ENCODE data around the gene GSC.
"Not testable (repeated sequence)": the region's sequence is repeated elsewhere in the genome, so short reads cannot be mapped to it uniquely, and the experiment has no call there.

GSC gene

GRCh38 chr14:94738097-94738496 is 31.8 kb downstream of the GSC start:
- no peak for DNase-seq

GRCh38 chr14:94728950-94729349 is 41.0 kb downstream of the GSC start:
- DNase-seq, result no peak

- DNase-seq, result not testable (repeated sequence)
These were observed 41.5 kb downstream of the GSC start for GRCh38 chr14:94728440-94728839.

- not testable (repeated sequence) for DNase-seq
These were observed 43.3 kb downstream of the GSC start for GRCh38 chr14:94726649-94727048.

GRCh38 chr14:94724993-94725392 is 44.9 kb downstream of the GSC start:
- no peak for DNase-seq

DNA sequence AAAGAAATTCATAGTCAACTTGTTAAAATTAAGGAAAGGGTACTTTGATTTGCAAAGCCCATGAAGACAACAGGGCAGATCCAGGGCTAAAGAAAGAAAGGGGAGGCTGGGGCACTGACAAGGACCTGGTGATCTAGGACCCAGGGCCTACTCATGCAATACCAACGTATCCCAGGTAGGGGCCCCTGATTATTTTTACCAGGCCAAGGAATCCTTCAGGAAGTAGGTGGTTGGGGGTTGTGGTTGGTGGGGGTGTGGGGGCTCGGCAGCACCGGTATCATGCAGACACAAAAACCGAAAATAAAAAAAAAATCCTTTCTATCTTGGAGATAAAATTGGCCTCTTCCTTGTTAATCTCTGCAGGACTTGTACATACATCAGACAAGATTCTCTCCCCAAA is 47.5 kb downstream of the GSC start:
- no peak for DNase-seq

Measured in effector CD4-positive, alpha-beta T cell (primary cell).